Stimulated activated effector memory CD8-positive, alpha-beta T cell treated with anti-CD3 and anti-CD28 coated beads, Interleukin-12 subunit alpha, Interleukin-12 subunit beta, amount 100 ng/mL, for 72 hours (primary cell): Measurements from ENCODE around the gene PPP1R3D.
A peak's percentile ranks its signal among the peaks of the same experiment; 100 is the strongest.

Source experiments
- ATAC-seq: fragments of 150-1000 bp; cut with Tn5 transposase; 2 replicates; pipeline ENCODE4 v1.10.0; 2021
- DNase-seq, 2 donors: peaks; one replicate each; pipeline ENCODE4 v3.0.0; 2021 to 2022; ENCODE audit warnings: low spot score in 2 of 2
- H3K27ac Mint-ChIP-seq: one replicate; pipeline ENCODE4 v1.8.0; 2022; ENCODE audit warnings: mild to moderate bottlenecking, mixed read lengths
- H3K36me3 Mint-ChIP-seq: one replicate; pipeline ENCODE4 v1.8.0; 2022; ENCODE audit warnings: mild to moderate bottlenecking, mixed read lengths
- H3K4me1 Mint-ChIP-seq: one replicate; pipeline ENCODE4 v1.8.0; 2022; ENCODE audit warnings: mixed read lengths
- H3K4me3 Mint-ChIP-seq: one replicate; pipeline ENCODE4 v1.8.0; 2022; ENCODE audit warnings: mild to moderate bottlenecking, mixed read lengths
- H3K9me3 Mint-ChIP-seq: one replicate; pipeline ENCODE4 v1.8.0; 2022; ENCODE audit warnings: mixed read lengths

The PPP1R3D gene

GRCh38 chr20:59940129-59940955, at the start of gene PPP1R3D, which contains the start of gene FAM217B:
Gene PPP1R3D (minus strand): TSS chr20:59940305. CDS start chr20:59939931, 374 bp downstream.
Gene FAM217B (plus strand): TSS chr20:59940389. CDS start chr20:59943944, 3,555 bp downstream.
- Mint-ChIP-seq H3K36me3 (peaks cover 42% of the 10 kb centered on the region), H3K9me3 (no peaks in the 10 kb centered on the region), H3K4me1 (peaks cover 21% of the 10 kb centered on the region), H3K27ac (peak within 1 kb of the TSS; percentile 97), H3K4me3 (peak within 1 kb of the TSS; percentile 93)
- DNase-seq (peak; percentile 85 to 92), ATAC-seq (peak; percentile 98)

GRCh38 chr20:59988141-59988540, 48.0 kb upstream of the PPP1R3D start:
- Mint-ChIP-seq H3K4me3 (no peak overlapping the region), H3K4me1 (no peaks in the 10 kb centered on the region), H3K9me3 (no peaks in the 10 kb centered on the region), H3K36me3 (no peaks in the 10 kb centered on the region), H3K27ac (no peak overlapping the region)
- ATAC-seq = no peak
- DNase-seq = no peak

GRCh38 chr20:59987135-59987534, 47.0 kb upstream of the PPP1R3D start:
- Mint-ChIP-seq H3K4me3 (no peak overlapping the region), H3K4me1 (no peaks in the 10 kb centered on the region)

GRCh38 chr20:59985864-59986263, 45.8 kb upstream of the PPP1R3D start:
- Mint-ChIP-seq H3K4me1 (no peaks in the 10 kb centered on the region), H3K4me3 (no peak overlapping the region), H3K27ac (no peak overlapping the region), H3K9me3 (no peaks in the 10 kb centered on the region), H3K36me3 (no peaks in the 10 kb centered on the region)
- DNase-seq (no peak), ATAC-seq (peak; percentile 39)

More at GRCh38 chr20:59987135-59987534, 47.0 kb upstream of the PPP1R3D start:
- no peak for ATAC-seq
- DNase-seq = no peak
- no peaks in the 10 kb centered on the region for H3K36me3 Mint-ChIP-seq
- no peaks in the 10 kb centered on the region for H3K9me3 Mint-ChIP-seq
- H3K27ac Mint-ChIP-seq = peak overlapping the region; percentile 13

GRCh38 chr20:59985164-59985563, 45.1 kb upstream of the PPP1R3D start:
- no peaks in the 10 kb centered on the region for H3K36me3 Mint-ChIP-seq
- no peak for DNase-seq
- no peak overlapping the region for H3K4me3 Mint-ChIP-seq
- ATAC-seq = no peak
- H3K27ac Mint-ChIP-seq = no peak overlapping the region
- no peaks in the 10 kb centered on the region for H3K4me1 Mint-ChIP-seq
- H3K9me3 Mint-ChIP-seq = no peaks in the 10 kb centered on the region

GRCh38 chr20:59984541-59984940, 44.4 kb upstream of the PPP1R3D start:
- H3K27ac Mint-ChIP-seq = no peak overlapping the region
- no peaks in the 10 kb centered on the region for H3K36me3 Mint-ChIP-seq
- DNase-seq (no peak), ATAC-seq (no peak)
- no peak overlapping the region for H3K4me3 Mint-ChIP-seq
- no peaks in the 10 kb centered on the region for H3K9me3 Mint-ChIP-seq
- no peaks in the 10 kb centered on the region for H3K4me1 Mint-ChIP-seq

- no peak for ATAC-seq
- Mint-ChIP-seq H3K27ac (no peak overlapping the region), H3K4me1 (no peaks in the 10 kb centered on the region), H3K36me3 (no peaks in the 10 kb centered on the region), H3K4me3 (no peak overlapping the region), H3K9me3 (no peaks in the 10 kb centered on the region)
- no peak for DNase-seq
These were observed 43.0 kb upstream of the PPP1R3D start for GRCh38 chr20:59983076-59983475.

- no peaks in the 10 kb centered on the region for H3K4me1 Mint-ChIP-seq
- H3K4me3 Mint-ChIP-seq = no peak overlapping the region
- H3K9me3 Mint-ChIP-seq = no peaks in the 10 kb centered on the region
- H3K36me3 Mint-ChIP-seq = no peaks in the 10 kb centered on the region
- ATAC-seq (no peak), DNase-seq (no peak)
- H3K27ac Mint-ChIP-seq = no peak overlapping the region
These were observed 37.0 kb upstream of the PPP1R3D start for GRCh38 chr20:59977086-59977485.

- Mint-ChIP-seq H3K9me3 (no peaks in the 10 kb centered on the region), H3K27ac (no peak overlapping the region), H3K4me3 (no peak overlapping the region), H3K36me3 (no peaks in the 10 kb centered on the region), H3K4me1 (no peaks in the 10 kb centered on the region)
- DNase-seq = no peak
- no peak for ATAC-seq
These were observed 36.2 kb upstream of the PPP1R3D start for GRCh38 chr20:59976156-59976782.

- no peak for DNase-seq
These were observed 32.1 kb upstream of the PPP1R3D start for GRCh38 chr20:59972037-59972801.

GRCh38 chr20:59971428-59971827, 31.3 kb upstream of the PPP1R3D start:
- DNase-seq = no peak
- no peaks in the 10 kb centered on the region for H3K9me3 Mint-ChIP-seq
- no peaks in the 10 kb centered on the region for H3K4me1 Mint-ChIP-seq
- ATAC-seq = no peak
- no peak overlapping the region for H3K4me3 Mint-ChIP-seq
- no peaks in the 10 kb centered on the region for H3K36me3 Mint-ChIP-seq
- no peak overlapping the region for H3K27ac Mint-ChIP-seq

More at GRCh38 chr20:59972037-59972801, 32.1 kb upstream of the PPP1R3D start:
- Mint-ChIP-seq H3K4me1 (no peaks in the 10 kb centered on the region), H3K4me3 (no peak overlapping the region), H3K27ac (no peak overlapping the region), H3K9me3 (no peaks in the 10 kb centered on the region), H3K36me3 (no peaks in the 10 kb centered on the region)
- no peak for ATAC-seq

- Mint-ChIP-seq H3K27ac (no peak overlapping the region), H3K4me1 (no peaks in the 10 kb centered on the region), H3K9me3 (no peaks in the 10 kb centered on the region), H3K36me3 (no peaks in the 10 kb centered on the region), H3K4me3 (no peak overlapping the region)
- ATAC-seq = no peak
- no peak for DNase-seq
These were observed 26.3 kb upstream of the PPP1R3D start for GRCh38 chr20:59966428-59966827.

- DNase-seq (no peak), ATAC-seq (no peak)
- Mint-ChIP-seq H3K27ac (no peak overlapping the region), H3K36me3 (no peaks in the 10 kb centered on the region), H3K4me3 (no peak overlapping the region), H3K4me1 (no peaks in the 10 kb centered on the region), H3K9me3 (no peaks in the 10 kb centered on the region)
These were observed 22.1 kb upstream of the PPP1R3D start for GRCh38 chr20:59962155-59962554.

GRCh38 chr20:59961423-59961822, 21.3 kb upstream of the PPP1R3D start:
- DNase-seq (no peak), ATAC-seq (no peak)
- Mint-ChIP-seq H3K4me1 (no peaks in the 10 kb centered on the region), H3K27ac (no peak overlapping the region), H3K36me3 (no peaks in the 10 kb centered on the region), H3K4me3 (no peak overlapping the region), H3K9me3 (no peaks in the 10 kb centered on the region)

- no peaks in the 10 kb centered on the region for H3K9me3 Mint-ChIP-seq
- no peak overlapping the region for H3K27ac Mint-ChIP-seq
- DNase-seq (no peak), ATAC-seq (no peak)
- H3K4me3 Mint-ChIP-seq = no peak overlapping the region
- no peaks in the 10 kb centered on the region for H3K36me3 Mint-ChIP-seq
- no peaks in the 10 kb centered on the region for H3K4me1 Mint-ChIP-seq
These were observed 18.5 kb upstream of the PPP1R3D start for GRCh38 chr20:59958626-59959025.
